Stimulated activated CD4-positive, alpha-beta T cell treated with anti-CD3 and anti-CD28 coated beads, Interleukin-4, amount 100 ng/mL, for 1 hour (primary cell): Measurements from ENCODE around the gene SYK.

Experiments used
- DNase-seq: peaks from one replicate; pipeline ENCODE4 v3.0.0-alpha.2; 2020

The SYK gene

DNA sequence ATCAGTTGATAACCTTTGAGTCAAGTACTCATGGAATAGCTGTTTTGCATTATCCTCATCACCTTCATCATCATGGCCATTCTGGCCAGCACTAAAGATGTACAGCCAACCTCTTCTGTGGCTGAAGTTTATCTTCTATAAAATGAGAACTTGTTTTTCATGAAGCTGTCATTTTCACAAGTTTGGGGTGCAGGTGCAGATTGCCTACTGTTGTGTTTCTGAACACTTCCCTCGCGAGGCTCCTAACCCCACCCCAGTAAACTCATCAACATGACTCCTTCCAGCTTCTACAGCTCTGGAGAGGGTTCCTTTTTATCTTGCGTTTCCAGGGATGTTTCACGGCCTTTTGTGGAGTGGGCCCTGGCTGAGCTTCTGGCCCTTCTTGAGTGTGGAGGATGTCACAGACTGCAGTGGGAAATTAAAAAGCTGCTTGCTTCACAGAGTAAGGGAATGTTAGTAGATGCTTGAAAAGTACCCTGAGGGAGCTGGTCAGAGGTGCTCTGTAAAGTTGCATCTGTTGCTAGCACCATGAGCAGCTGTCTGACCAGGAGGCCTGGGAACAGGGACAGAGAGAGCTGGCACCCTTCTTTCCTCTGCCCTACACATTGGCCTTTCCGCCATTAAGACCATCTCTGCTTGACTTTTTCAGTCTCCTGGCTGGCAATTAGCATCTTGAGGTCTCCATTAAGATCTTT is 24.9 kb downstream of the SYK start:
- DNase-seq = no peak

DNA sequence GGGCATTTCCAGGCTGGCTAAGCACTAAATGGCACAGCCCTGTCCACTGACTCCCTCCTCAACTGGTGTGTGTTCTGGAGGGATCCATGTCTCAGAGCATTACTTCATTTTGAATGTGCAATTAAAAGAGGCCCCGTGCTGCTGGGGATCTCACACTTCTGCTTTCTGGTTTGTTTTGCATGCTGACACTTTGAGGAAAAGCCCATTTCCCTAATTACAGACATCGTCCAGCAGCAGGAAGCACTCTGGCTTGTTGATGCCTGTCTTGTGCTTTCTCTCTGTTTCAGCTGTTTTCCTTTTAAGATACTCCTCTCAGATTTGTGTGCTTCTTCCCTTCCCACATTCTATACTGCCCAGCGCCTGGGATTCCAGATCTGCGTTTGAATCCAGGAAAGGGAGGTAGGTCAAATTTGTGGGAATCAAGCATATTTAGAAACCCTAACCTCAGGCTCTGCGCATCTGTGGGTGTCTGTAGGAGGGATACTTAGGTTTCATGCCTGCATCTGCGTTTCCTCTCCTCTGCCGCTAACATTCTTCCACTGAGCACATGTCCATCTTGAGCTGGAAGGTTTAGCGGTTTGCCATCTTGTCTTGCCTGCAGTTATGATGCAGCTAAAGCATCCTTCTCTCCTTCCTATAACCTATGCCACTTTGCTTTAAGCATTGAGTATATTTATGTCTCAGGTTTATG is 25.7 kb downstream of the SYK start:
- DNase-seq = no peak

DNA sequence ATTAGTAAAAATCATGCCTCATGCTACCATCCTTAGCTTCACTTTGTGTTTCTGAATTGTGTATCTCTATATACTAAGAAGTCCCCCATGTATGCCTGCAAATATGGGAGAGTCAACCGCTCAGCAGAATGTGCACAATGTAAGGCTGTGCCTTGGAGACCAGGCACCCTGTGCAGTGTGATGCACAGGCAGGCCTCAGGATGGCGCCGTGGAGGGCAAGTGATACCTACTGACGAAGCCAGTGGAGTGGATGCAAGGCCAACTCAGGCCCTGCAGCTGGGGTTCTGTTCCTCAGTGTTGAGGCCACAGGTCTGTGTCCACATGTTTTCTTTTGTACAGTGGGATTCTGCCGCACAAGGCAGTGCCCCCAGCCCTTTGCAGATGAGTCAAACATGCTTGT is 28.4 kb downstream of the SYK start:
- no peak for DNase-seq

DNA sequence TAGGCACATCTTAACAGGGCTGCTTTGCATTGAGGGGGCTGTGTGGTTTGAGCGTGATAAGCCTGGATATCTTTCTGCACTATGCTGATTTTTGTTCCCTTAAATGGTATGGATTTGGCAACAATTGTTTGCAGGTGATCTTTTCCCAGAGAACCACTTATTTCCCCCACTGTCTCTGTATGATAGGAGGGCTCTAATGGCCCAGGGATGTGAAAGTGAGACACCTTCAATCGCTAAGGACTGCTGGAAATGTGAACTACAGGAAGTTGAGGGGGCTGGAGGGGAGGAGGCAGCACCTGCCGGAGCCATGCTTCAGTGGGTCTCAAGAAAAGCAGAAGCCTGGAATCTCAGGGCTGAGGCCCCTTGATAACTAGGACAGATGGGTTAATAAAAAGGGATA is 29.4 kb downstream of the SYK start:
- no peak for DNase-seq

DNA sequence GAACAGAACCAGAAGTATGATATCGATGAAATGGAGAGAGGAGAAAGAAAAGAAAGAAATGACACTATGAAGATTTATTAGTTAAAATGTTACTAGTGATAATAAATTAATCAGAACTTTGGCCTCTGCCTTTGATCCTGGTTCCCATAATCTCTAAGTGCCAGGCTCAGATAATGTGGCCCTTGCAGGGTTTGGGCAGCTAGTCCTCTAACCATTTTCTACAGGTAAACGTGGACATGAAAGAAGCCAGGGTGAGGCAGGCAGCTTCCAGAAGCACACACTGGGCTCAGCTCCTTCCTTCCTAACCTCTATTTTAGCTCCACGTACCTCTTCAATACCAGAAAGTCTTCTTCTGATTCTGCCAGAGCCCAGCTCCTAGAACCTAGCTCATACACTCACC is 30.6 kb downstream of the SYK start:
- DNase-seq = no peak

DNA sequence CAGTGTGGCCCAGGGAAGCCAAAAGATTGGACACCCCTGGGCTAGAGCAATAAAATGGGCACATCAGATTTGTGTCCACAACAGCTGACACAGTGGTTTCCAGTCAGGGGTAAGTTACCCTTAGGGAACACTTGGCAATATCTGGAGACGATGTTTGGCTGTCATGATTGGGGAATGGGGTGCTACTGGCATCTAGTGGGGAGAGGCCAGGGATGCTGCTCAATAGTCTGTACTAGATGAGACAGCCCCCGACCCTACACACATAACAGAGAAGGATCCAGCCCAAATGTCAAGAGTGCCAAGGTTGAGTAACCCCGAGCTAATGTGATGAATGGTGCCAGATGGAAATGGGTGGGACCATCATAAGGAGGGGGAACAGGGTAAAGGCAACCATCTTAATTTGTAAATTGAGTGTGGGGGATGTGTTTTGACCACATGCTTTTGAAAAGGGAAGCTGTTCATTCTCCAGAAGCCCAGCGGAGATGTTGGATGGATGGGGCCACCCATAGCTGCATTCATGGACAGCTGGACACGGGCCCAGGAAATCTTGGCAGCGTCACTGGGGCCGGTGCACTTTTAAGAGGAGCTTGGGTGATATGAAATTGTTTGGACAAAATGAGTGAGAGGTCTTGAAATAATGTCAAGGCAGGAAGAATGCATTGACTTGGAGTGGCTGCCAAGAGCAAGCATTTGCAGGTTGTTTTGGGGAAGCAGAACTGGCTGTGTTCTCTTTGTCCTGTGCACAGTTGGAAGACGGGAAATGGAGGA is 33.4 kb downstream of the SYK start:
- DNase-seq = no peak

DNA sequence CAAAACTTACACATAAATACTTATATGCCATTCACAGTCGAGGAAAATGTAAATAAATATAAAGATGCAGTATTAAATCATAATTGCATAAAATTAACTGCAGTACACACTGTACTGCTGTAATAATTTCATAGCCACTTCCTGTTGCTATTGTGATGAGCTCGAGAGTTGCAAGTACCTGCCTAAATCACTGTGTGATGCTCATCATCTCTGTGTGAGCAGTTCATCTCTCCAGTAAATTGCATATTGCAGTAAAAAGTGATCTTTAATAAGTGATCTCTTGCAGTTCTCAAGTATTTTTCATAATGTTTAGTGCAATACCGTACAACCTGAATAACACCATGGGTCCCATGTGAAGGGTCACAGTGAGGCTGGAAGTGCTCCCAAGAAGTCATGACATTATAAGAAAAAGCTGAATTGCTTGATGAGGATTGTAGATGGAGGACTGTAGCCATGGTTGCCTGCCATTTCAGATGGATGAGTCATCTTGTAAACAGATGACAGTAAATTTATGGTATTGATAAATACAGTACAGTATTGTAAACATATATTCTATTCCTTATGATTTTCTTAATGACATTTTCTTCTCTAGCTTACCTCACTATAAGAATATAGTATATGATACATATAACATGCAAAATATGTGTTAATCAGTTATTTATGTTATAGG is 34.9 kb downstream of the SYK start:
- DNase-seq = no peak

DNA sequence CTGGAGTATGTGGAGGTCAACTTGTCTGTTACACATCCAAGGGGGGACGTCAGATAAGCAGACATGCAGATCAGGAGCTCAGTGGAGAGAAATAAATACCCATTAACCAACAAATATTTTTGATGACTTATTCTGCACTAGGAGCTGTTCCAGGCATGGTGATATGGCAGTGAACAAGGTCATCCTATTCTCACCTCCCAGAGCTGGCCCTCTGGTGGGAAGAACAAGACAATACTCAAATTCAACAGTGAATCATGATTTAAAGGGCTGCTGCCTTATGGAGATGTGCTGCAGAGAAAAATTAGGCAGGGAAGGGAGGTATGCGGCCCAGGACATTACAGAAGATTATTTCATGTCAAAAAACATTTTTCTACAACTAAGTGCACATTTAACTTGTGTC is 36.5 kb downstream of the SYK start:
- DNase-seq = no peak

DNA sequence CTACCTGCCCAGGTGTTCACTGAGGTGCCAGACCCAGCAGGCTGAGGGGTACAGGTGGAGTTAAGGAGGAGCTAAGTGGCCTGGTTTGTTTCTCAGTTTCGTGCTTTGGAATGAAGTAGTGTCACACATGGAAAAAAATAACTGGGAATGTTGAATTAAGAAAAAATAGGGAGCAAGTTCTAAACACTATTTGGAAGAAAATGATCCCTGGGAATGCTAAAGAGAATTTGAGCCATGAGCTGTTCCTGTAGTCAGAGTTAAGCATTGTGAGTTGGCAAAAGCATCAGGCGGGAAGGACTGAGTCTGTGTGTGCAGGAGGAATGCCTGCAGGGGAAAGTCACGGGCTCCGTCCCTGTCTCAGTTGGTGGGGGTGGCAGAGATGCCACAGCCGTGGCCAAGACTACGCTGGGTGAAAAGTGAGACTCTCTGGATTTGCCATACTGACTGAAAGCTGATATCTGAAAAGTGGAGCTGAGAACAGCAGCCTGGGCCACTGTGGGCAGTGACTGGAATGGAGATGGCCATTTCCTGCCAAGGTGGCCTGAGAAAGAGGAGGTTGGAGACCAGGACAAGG is 37.0 kb downstream of the SYK start:
- DNase-seq = no peak

DNA sequence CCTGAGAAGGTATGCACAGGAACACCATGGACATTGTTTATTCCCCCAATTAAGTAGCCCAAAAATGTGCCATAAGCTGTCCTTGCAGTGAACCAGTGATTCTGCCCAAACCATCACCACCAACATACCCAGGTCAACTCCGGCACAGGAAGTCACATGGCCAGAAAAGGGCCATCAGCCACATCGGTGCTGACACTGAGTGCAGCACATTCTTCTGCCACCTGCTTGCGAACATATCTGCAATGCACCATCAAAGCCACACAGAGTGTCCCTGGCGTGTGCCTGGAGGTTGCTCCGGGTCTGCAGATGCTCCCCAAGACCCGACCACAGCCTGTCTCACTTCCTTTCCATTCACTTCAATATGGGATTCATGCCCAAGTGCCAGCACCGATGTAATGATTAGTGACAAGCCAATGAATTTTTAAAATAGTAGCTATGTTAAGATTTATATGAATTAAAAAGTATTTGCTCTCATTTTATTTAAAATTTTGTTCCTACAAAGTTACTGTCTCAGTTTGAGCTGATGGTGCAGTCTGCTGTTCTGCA is 37.6 kb downstream of the SYK start:
- DNase-seq = no peak

DNA sequence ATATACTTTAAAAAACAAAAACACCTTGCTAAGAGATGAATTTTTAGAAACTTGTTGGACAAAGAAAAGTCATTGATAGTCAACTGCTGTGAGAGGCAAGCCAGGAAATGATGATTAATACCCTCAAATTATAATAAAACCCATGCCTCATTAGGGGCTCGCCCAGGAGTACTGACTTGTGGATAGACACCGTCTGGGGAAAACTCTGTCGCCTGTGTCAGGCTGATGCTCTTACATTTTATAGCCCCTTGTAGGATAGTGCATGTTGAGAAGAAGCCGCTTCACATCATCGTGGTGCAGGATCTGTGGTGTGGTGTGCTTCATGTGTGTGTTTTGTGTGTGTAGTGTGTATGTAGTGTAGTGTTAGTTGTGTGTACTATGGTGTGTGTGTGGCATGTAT is 39.1 kb downstream of the SYK start:
- DNase-seq = no peak

DNA sequence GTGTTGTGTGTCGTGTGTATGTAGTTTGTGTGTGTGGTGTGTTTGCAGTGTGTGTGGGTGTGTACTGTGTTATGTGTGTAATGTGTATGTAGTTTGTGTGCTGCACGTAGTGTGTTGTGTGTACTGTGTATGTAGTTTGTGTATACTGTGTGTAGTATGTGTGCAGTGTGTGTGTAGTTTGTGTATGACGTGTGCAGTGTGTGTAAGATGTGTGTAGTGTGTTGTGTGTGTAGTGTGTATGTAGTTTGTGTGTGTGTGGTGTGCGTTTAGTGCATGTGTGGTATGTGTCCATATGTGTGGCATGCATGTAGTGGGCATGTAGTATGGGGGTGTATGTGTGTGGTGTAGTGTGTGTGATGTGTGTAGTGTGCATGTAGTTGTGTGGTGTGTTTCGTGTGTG is 39.6 kb downstream of the SYK start:
- no peak for DNase-seq

DNA sequence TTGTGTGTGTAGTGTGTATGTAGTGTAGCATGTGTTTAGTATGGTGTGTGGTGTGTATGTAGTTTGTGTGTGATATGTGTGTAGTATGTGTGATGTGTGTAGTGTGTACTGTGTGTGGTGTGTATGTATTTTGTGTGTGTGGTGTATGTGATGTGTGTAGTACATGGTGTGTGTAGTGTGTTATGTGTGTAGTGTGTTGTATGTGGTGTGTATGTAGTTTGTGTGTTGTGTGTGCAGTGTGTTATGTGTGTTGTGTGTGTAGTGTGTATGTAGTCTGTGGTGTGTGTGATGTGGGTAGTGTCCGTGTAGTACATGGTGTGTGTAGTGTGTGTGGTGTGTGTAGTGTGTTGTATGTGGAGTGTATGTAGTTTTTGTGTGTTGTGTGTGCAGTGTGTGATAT is 40.0 kb downstream of the SYK start:
- DNase-seq = no peak

DNA sequence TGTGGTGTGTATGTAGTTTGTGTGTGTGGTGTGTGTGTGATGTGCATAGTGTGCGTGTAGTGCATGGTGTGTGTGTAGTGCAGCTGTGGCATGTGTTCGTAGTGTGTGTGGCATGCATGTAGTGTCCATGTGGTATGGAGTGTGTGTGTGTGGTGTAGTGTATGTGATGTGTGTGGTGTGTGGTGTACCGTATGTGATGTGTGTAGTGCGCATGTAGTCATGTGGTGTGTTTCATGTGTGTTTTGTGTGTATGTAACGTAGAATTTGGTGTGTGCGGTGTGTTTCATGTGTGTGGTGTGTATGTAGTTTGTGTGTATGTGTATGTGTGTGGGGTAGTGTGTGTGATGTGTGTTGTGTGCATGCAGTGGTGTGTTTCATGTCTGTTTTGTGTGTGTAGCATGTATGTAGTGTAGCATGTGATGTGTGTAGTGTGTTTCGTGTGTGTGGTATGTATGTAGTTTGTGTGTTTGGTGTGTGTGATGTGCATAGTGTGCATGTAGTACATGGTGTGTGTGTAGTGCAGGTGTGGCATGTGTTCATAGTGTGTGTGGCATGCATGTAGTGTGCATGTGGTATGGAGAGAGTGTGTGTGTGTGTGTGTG is 40.7 kb downstream of the SYK start:
- no peak for DNase-seq

DNA sequence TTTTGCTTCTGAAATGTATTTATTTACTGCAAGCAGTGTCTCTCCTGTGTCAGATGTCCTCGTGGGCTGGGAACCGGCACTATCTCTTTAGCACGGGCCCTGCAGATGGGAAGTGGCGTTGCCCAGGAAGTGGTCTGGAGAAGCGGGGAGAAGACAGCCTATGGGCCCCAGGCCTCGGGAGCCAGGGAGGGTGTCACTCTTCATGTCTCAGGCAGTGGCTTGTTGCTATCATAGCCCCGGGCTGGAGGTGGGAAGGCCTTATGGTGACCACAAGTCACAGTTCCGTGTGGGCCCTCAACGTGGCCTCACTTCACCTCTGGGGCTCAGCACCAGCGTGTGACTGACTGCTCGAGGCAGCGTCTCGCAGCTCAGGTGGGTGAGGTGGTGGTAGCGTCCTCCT is 41.4 kb downstream of the SYK start:
- DNase-seq = no peak

DNA sequence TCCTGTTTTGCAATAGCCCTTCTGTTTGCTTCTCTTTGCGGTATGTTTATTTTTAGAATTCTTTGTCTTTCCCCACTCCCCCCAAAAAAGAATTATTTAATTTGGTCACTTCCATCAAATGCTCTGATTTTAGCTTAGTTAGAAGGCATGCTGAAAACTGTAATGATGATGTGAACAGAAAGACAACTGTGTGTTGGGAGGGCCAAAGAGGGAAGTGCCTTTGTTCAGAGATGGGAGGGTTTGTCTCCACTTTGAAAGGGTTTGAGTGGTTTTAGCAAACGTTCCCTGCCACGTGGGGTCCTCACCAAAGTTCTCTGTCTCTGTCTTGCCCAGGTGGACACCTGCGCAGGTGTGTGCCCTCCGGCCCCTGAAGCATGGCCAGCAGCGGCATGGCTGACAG is 41.9 kb downstream of the SYK start:
- DNase-seq = no peak

DNA sequence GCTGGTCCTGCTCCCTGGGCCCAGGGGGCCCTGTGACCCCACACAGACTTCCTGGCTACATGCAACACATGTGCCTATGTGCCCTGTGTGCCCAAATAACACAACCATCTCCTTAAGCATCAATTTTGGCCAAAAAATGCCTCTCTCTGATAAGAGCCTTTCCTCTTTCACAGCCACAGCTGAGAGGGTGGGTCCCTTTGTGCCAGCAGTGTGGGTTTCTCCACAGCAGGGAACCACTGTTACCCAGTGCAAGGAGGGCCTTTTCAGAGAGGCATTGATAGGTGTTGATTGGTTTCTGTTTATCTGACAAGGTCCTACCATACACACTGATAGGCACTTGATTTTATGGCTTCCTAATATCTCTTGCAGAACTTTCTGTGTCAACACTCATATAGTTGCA is 42.7 kb downstream of the SYK start:
- no peak for DNase-seq

DNA sequence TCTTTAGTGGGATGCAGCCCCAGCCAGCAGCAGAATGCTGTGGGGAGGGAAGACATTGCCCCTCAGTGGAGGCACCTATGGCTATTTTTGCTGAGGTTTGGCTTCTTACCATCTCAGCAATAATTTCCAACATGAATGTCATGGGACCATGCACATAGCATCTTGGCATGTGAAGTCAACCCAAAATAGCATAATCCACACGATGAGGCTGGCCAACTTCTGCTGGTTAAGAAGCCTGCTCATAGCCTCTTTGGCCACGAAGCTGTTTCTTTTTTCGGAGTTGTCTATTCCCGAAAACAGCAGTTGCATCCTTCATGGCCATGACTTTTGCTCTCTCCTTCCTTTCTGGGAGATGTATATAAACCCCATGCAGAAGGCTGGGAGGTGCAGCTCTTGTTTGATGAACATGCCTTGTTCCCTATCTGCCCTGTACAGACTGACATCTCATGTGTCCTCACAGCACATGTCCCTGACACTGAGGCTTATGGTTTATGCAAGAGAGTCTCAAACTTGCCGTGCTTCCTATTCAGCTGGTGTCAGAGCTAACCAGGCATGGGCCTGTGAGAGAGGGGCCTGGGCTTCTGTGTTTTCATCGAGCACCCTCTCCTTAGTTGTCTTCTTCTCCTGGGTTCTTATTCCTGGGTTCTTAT is 45.3 kb downstream of the SYK start:
- no peak for DNase-seq

DNA sequence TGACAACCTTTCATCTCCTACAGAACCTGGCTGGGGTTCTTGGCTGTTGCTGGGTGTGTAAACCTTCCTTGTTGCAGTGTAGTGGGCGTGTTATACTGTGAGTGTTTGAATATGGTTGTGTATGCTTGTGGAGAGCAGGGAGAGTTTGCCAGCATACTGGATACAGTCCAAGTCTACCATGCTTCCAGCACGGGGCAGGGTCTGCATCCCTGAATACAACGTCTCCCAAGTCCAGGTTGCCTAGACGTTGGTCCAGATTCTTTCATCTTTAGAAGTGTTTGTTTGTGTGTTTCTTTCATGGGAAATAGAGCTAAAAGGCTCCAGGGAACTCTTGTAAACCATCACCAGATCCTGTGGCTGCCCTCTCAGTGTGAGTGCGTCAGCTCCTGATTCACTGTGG is 46.4 kb downstream of the SYK start:
- no peak for DNase-seq

DNA sequence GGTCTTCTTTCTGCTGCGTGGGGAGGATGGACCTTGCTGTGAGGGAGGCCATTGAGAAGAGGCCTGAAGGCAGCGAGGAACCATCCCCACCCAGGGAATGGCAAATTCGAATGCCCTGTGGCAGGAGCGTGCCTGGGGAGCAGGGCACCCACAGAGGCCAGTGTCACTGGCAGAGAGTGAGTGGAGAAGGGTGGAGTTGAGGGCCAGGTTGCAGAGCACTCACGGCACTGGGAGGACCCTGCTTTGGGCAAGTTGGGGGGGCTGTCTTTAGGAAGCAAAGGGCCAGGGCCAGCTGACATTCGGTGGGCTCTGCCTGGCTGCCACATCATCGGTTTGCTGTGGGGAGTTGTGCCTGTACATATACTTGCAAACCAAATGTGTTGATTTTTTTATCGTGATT is 47.2 kb downstream of the SYK start:
- DNase-seq = no peak

DNA sequence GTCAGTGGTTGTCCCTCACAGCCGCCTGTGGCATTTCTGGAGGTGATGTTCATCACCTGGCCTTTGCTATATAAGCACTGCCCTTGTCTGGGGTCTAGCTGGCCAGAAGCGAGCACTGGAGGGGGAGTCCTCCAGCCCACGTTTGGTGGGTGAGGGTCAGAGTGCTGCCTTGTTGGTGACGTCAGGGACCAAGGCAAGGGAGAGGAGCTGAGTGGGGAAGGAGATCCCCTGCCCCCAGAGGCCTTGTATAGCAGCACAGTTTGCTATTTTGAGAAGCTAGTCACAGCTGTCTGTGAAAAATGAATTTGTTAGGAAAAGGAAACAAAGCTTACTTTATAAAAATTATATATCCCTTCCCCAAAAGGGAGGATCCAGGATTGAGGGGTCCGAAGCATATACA is 49.8 kb downstream of the SYK start:
- DNase-seq = no peak

DNA sequence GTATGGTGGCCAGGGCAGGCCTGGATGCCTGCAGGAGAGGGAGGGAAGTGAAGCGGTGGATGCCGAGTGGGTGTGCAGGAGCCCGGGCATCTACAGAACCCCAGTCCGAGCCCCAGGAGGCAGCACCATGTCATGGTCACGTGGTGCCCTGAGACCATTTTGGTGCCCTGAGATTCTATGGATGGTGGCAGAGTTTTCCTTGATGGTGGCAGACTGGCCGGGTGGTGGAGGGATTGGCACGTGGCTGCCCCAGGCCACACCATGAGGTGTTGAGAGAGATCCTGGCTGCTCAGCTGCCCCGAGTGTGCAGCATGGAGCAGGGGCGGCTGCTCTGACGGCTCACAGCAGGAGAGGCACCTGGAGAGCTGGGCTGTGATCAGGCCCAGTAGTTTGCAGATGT is 52.3 kb downstream of the SYK start:
- DNase-seq = no peak
